Measurements from ENCODE around the gene WDR59.
"Not testable (repeated sequence)": the region's sequence is repeated elsewhere in the genome, so short reads cannot be mapped to it uniquely, and the experiment has no call there.

GRCh38 chr16:74908759-74909158, 76.2 kb downstream of the WDR59 start:
- TF ChIP-seq CTCF (IDR thresholded peaks at IDR 0.05); POLR2A (IDR thresholded peaks at IDR 0.05); EP300 (IDR thresholded peaks at IDR 0.05; ENCODE audit: low read depth): not testable (repeated sequence)

Measured in transverse colon (tissue), 3 donors.